Left kidney (tissue), 2 donors: ENCODE data around the gene FAM210A. TPM values are rescaled to one million over a fixed set of nuclear protein-coding genes. Genes with fewer than 3 reads are reported as not detected.
"Not testable (repeated sequence)": the region's sequence is repeated elsewhere in the genome, so short reads cannot be mapped to it uniquely, and the experiment has no call there.

Experiments
- DNase-seq: peaks from one replicate; pipeline ENCODE4 v3.0.0-alpha.2; 2013
- polyA plus RNA-seq: library from polyadenylated mRNA; unstranded; fragments of 120-200 nt; gene quantifications from one replicate; pipeline ENCODE4 v1.2.1, GENCODE V29; 2013; ENCODE audit not compliant: insufficient read length

Gene FAM210A
- polyA plus RNA-seq, 1 donor, result 21.7 TPM

DNA sequence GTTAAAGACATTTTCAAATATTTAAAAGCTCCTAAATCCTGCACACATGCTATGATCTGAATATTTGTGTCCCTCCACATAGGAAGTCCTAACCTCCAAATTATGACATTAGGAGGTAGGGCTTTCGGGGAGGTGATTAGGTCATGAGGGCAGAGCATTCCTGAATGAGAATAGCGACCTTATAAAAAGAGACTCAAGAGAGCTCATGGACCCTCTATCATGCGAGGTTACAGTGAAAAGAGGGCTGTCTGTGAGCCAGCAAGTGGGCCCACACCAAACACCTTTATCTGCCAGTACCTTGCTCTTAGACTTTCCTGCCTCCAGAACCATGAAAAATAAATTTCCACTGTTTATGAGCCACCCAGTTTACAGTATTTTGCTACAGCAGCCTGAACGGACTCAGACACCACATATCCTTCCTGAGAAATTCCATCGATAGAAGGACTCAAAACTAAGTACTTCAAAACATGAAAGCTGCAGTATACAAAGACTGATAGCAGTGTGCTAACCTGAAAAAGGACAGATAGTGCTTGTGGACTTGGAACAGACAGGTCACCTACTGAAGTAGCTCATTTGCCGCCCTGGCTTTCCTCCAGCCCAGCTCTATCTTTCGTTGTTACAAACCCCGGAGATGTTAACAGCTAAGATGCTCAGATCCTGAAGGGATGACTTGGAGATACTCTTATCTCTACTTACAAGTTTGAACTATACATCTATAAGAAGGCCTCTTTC, 13.8 kb downstream of the FAM210A start:
- no peak for DNase-seq

DNA sequence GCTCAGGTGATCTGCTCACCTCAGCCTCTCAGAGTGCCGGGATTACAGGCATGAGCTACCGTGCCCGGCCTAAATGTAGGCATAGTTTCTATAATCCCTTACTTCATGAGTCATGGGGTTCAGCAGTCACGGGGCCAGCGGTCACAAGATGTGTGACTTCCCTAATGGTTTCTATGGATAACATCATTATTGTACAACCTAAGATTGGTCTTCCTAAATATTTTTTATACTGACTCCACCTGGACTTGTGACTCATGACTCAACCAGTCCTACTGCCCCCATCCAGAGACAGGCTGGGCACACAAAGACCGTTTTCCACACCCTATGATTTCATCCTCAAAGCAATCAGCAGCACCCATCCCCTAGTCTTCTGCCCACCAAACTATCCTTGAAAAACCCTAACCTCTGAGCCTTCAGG, 15.9 kb downstream of the FAM210A start:
- DNase-seq, result no peak

DNA sequence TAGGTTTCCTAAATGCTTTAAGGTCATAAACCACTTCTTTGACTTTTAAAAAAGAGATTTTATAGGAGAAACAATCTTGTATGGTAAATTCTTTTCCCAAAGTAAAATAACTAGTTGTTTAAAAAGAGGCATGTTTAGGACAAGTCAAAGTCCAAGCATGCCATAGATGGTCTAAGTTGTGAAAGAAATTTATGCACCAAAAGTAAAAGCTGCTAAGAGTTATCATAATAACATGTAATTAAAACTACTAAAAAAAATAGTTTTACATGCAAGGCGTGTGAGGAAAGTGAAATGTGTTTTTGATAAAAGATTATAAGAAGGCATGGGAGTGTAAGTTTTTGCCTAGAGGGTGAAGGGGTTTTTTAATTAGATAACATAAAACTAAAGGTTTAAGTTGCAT, 22.5 kb downstream of the FAM210A start:
- DNase-seq, result peak; percentile 14

DNA sequence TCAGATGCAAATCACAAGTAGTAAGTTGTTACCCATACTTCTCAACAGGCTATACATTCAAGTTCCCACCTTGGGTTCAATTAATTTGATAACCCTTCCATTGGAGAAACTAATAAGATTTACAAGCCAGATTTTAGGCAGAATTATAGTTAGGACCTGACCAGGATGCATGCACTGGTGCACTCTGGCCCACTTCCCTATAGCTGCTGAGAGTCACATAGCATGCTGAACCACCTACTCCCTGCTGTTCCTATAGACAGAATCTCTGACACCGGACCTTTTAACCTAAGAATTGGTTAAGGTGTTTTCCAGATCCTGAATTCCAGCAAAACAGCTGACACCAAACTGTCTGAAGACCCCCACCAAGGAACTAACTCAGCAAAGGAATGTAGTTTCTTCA, 26.2 kb downstream of the FAM210A start:
- DNase-seq, result no peak

DNA sequence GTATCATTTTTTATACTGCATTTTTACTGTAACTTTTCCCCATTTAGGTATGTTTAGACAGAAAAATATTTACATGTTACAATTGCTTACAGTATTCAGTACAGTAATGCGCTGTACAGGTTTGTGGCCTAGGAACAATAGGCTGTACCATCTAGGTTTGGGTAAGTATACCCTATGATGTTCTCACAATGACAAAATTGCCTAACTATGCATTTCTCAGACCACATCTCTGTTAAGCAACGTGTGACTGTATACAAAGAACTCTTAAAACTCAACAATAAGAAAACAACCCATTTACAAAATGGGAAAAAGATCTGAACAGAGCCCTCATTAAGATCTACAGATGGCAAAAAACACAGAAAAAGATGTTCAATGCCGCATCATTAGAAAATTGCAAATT, 29.4 kb downstream of the FAM210A start:
- no peak for DNase-seq

DNA sequence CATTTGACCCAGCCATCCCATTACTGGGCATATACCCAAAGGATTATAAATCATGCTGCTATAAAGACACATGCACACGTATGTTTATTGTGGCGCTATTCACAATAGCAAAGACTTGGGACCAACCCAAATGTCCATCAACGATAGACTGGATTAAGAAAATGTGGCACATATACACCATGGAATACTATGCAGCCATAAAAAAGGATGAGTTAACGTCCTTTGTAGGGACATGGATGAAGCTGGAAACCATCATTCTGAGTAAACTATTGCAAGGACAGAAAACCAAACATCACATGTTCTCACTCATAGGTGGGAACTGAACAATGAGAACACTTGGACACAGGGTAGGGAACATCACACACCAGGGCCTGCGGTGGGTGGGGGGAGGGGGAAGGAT, 31.0 kb downstream of the FAM210A start:
- DNase-seq, result not testable (repeated sequence)

DNA sequence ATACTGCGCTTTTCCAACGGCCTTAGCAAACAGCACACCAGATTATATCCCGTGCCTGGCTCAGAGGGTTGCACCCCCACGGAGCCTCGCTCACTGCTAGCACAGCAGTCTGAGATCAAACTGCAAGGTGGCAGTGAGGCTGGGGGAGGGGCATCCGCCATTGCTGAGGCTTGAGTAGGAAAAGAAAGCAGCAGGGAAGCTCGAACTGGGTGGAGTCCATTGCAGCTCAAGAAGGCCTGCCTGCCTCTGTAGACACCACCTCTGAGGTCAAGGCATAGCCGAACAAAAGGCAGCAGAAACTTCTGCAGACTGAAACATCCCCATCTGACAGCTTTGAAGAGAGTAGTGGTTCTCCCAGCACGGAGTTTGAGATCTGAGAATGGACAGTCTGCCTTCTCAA, 36.3 kb downstream of the FAM210A start:
- not testable (repeated sequence) for DNase-seq

DNA sequence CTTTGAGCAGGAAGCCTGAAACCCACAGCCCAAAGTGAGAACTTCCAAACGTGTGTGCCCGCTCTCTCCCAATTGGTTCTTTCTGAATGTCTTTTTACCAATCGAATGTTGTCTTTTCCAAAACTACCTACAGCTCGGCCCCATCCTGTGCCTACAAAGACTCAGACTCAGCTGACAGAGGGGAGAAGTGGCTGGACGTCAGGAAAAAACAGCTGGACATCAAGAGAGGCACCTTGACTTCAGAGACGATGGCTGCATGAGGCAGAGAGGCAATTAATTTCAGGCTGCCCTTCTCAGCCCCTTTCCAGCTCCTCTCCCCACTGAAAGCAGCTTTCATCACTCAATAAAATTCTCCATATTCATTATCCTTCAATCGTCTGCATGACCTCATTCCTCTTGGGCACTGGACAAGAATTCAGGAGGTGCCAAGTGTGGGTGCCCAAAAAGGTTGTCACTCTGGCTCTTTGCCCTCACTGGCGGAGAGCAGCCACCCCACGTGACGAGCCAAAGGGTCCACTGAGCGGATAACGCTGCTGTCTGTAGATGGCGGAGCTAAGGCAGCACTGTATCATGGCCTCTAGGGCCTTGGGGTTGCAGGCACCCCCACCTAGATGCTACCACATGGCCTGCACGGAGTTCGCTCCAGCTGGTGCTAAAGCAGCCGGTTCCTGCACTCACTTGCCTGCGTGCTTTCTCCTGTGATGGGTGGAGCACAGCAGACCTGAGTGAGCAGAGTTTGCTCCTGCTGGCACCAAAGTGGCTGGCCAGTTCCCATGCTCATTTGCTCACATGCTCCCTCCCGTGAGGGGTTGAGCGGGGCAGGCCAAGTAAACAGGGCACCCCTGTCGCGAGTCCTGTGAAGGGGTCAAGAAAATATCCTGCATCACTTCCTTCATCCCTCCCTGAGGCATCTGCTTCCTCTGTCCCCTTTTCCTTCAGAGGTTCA, 37.9 kb downstream of the FAM210A start:
- no peak for DNase-seq

DNA sequence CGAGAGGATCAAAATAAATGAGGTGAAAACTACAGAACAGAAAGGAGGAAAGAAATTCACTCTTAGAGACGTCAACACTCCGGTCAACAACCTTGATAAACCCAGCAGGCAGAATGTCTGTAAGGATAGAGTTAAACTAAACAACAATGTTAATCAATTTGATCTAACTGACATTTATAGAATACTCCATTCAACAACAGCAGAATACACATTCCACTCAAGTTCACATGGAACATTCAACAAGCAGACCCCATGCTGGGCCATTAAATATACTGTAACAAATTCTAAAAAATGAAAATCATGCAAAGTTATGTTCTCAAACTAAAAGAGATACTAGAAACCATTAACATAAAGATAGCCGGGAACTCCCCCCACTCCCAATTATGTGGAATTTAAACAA, 41.8 kb downstream of the FAM210A start:
- no peak for DNase-seq

DNA sequence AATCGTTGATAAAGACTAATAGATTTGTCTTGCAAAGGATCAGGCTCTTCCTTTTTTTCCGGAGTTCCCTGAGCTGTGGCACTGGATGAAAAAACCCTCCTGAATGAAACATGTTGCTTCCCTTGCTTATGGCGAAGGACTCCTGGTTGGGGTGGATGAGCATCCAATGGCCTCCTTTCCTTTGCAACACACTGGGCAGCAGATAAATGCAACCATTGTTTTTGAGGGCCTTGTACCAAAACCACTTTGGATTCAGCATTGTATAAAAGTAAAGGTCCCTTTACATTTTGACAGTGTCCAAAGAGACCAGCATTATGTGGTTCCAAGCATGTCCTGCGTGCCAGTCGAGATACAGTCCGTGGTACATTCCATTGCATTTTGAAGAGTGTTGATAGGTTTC, 44.7 kb downstream of the FAM210A start:
- DNase-seq, result no peak

DNA sequence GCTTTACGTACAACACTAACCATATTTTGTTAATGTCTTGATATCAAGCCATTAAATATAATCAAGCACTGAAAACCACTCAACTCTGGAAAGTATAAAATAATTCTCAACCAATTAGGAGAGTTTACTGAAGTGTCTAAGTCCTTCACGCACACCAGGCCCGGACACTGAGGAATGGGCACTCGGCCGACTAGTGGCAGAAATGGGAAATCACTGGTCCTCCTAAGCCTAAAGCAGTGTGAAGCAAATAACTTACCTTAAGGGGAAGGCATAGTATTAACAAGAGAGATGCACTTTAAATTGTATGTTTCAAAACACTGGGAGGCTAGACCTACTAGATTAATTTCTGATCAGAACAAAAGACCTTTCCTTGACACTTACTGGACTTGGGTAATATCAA, 45.7 kb downstream of the FAM210A start:
- peak; percentile 20 for DNase-seq

DNA sequence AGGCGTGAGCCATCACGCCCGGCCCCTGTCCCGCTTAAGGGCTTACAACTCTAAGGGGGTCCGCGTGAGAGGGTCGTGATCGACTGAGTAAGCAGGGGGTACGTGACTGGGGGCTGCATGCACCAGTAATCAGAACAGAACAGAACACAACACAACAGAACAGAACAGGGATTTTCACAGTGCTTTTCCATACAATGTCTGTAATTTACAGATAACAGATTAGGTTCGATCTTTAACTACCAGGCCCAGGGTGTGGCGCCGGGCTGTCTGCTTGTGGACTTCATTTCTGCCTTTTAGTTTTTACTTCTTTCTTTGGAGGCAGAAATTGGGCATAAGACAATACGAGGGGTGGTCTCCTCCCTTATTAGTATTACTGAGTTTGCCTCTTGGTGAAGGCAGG, 49.0 kb downstream of the FAM210A start:
- DNase-seq, result not testable (repeated sequence)

DNA sequence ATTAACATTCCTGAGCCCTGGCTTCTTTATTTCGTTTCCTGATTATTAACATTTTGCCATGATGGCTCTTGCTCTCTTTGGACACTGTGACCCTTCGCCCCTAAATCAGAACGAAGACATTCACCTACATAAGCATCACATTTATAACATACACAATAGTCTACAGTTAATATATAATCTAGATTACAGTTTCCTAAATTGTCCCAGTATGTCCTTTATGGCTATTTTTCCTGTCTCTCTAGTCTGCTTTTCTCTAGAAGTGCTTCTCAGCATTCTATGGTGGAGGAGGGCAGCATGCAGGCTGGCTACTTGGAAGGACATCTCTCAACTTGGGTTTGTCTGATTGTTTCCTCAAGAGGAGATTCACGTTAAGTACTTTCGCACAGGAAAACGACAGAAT, 49.9 kb downstream of the FAM210A start:
- DNase-seq, result no peak

DNA sequence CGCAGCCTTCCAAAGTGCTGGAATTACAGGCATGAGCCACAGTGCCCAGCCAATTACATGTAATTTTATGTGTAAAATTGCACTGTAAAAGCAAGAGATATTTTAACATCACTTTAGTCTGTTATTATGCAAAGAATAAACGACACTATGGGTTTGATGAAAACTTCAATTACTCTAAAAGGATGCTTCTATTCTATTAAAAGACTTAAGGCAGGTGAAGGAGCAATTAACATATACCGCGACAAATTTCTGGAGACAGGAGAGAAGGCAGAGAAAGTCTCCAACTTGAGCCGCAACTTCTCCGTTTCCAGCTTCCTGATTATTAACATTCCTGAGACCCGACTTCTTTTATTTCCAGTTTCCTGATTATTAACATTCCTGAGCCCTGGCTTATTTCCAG, 53.7 kb downstream of the FAM210A start:
- DNase-seq, result no peak

DNA sequence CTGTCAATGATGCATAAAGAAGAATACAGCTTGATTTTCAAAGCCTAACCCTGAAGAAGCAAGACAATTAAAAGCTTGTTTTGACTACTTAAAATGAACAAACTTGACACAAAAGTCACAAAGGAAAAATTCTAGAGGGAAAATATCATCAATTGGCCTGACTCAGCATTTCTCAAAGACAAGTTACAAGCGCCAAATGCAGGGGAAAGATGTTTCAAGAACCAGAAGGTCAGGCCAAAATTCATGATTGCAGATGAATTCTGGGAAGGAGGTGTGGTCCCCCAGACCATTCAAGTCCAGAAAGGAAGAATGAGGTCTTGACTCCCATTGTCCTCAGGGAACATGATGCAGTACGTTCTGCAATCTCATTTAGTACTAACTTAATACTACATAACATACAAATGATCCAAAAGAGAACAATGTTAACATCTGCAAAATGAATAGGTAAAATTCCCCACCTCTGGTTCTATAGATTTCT, 64.5 kb downstream of the FAM210A start:
- DNase-seq, result no peak

DNA sequence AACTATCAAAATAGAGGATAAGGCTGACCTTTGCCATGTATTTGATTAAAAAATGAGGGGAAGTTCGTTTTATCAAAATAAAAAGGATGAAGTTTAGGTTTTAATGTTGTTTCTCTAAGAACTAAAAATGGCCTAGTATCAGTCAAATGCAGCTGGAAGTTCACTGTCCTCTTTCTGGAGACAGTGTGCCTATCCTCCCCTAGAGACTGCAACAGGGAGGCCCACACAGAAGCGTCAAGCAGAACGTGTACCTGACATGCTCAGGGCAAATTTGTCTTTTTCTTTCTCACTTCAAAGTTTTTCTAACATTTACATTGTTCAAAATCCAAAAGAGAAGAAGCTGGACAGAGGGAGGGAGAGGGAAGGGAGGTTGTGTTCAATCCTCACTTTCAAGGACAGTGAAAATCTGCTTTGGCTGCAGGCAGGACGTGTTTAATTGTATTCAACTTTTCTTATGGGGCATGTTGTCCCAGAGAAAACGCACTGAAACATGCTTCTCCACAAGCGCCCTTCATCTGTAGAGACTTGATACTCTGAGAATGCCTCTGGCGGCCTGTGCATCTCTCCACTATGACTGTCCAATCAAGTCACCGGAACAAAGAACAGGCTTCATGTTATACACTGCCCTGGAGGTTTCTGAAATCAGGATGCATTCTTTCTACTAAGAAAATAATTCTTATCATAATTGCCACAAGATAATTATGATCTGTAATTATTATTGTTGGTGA, 65.1 kb downstream of the FAM210A start:
- no peak for DNase-seq

DNA sequence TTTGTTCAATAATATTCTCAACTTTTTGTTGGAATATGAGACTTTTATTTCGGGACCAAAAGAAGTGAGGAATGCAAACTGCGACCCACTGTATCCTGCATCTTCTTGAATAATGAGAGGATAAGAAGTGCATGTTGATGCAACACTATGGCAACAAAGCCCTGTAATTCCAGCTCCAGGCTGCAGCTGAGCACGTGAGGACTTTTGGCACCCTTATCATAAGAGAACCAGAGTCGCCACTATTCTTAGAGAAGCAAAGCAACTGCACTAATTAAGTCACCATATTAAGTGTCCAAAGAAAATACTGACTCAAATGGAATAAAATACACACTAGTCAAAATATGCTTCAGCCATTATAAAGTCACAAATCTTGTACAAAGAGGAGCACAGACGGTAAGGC, 65.8 kb downstream of the FAM210A start:
- DNase-seq, result no peak

DNA sequence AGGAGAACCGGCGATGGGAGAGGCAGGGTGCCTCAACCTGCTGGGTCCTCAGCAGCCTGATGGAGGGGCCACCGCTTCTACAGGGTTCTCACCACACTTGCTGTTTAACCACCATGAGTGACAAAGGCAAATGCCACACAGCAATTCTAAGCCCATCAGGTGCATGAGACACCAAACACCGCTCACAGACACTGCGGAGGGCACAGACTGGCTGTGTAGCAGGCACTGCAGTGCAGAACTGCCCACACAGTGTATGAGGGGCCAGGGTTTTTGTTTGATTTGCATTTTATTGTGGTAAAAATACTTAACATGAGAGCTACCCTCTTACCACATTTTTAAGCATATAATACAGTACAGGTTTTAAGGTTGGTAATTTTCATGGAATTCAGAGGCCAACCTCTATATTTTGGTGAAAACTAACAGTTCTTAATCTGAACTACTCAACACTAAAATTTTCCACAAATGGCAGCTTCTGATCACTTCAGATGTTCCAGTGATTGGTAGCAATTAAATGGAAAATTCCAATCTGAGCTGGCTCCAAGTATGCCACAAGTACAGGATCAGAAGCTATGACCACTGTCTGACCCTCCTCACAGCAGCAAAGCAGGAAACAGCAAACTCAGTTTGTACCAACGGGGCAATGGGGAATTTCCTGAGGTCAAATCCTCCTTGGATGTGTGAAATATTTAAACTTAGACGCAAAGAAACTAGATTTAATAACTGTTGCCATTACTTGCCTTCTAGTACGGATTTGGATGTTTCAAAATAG, 67.7 kb downstream of the FAM210A start:
- DNase-seq, result no peak

DNA sequence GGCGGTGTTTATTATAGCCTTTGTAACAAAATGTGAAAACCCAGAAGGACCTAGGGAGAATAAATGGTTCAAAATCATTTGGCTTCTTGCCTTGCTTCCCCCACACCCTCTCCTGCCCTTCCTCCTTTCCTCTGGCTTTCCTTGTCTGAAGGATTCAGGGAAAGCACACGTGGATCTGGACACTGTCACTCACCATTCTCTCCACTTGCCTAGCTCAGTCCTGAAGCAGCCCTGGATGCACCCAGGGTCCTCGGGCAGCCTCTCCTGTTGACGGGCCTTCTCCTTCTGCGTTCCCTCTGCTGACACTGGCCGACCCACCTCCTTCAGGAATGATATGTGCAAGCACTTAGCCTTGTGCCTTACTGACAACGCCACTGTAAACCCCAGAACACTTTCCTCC, 68.4 kb downstream of the FAM210A start:
- no peak for DNase-seq

DNA sequence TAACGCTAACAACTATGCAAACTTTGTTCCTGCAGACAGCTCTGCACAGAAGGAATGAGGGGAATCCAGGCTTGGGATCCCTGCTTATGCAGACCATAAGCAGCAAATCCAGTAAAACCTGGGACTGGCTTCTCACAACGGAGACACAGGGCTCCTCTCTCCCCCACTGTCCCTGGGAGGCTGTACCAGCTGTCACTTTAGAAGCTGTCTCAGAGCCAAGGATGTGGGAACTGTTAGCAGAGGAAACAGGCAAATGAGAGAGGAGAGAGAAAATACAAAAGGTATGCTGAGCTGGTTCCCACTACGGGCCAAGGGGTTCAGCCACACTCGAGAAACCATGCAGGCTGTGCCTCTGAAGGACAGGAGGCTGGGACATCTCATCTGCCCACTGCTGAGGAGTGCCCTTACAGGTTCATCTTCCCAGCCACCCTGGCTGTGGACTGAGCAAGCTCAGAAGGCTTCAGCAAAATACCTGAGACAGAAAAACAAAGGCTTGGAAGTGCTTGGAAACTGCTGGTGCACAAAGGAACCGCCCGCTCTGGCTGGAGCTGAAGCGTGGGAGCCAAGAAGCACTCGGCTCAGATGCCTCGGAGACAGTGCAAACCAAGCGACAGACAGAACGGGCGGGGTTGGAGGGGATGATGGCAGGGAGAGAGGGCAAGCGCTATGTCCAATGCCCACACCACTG, 72.5 kb downstream of the FAM210A start:
- no peak for DNase-seq
